SK-N-MC (cell line): Measurements from ENCODE around the gene QSOX2.
"Not testable (repeated sequence)": the region's sequence is repeated elsewhere in the genome, so short reads cannot be mapped to it uniquely, and the experiment has no call there.

ENCODE experiments used
- DNase-seq: peaks from one replicate; pipeline ENCODE4 v3.0.0-alpha.2; 2011; ENCODE audit warnings: low read depth, low spot score
- H3K27ac ChIP-seq: fragments of 200-600 bp; sonication (generic); 2 replicates; pipeline ENCODE4 v1.5.1; 2016; ENCODE audit warnings: mixed run types
- H3K36me3 ChIP-seq: fragments of 200-600 bp; sonication (generic); 2 replicates; pipeline ENCODE4 v1.6.1; 2017; ENCODE audit warnings: antibody characterized with exemption, low read length, mixed read lengths; ENCODE audit not compliant: insufficient read depth
- H3K4me3 ChIP-seq: fragments of 200-600 bp; sonication (generic); 2 replicates; pipeline ENCODE4 v1.5.1; 2016
- H3K9ac ChIP-seq: fragments of 200-600 bp; sonication (generic); 2 replicates; pipeline ENCODE4 v1.8.0; 2017; ENCODE audit warnings: mixed run types, mixed read lengths; ENCODE audit not compliant: insufficient read length
- H3K9me3 ChIP-seq: fragments of 200-600 bp; sonication (generic); 2 replicates; pipeline ENCODE4 v1.6.1; 2017; ENCODE audit warnings: low read depth, mild to moderate bottlenecking, antibody characterized with exemption, low read length, moderate library complexity, mixed read lengths
- EZH2 ChIP-seq: fragments of 200-600 bp; sonication (generic); IDR thresholded peaks from one replicate; pipeline ENCODE4 v1.6.1; 2017; ENCODE audit warnings: antibody characterized with exemption
- FOXP2 ChIP-seq: optimal IDR thresholded peaks from 2 replicates; pipeline ENCODE3; 2011; ENCODE audit warnings: mild to moderate bottlenecking, moderate library complexity; ENCODE audit not compliant: insufficient read depth; ENCODE audit errors: extremely low read length, control extremely low read depth
- POLR2AphosphoS5 ChIP-seq: IDR thresholded peaks from 2 replicates; pipeline ENCODE4 v1.6.1; 2012; ENCODE audit warnings: mild to moderate bottlenecking, low read depth, low read length, borderline replicate concordance

Gene QSOX2

GRCh38 chr9:136270173-136270705, 24.6 kb upstream of the QSOX2 start:
- H3K9me3 ChIP-seq, result no peaks in the 10 kb centered on the region
- no peak for DNase-seq
- no peaks in the 10 kb centered on the region for H3K36me3 ChIP-seq
- no peak overlapping the region for H3K4me3 ChIP-seq
- TF ChIP-seq POLR2AphosphoS5, result no peak
- no peak for TF ChIP-seq FOXP2
- no peak for TF ChIP-seq EZH2
- H3K9ac ChIP-seq, result no peak overlapping the region
- no peak overlapping the region for H3K27ac ChIP-seq

- no peak for DNase-seq
- Histone ChIP-seq H3K9me3 (no peaks in the 10 kb centered on the region), H3K36me3 (no peaks in the 10 kb centered on the region), H3K9ac (no peak overlapping the region), H3K27ac (no peak overlapping the region), H3K4me3 (no peak overlapping the region)
- TF ChIP-seq POLR2AphosphoS5 (no peak), EZH2 (no peak), FOXP2 (no peak)
Observed at GRCh38 chr9:136268735-136269134, 23.1 kb upstream of the QSOX2 start.

GRCh38 chr9:136268318-136268717, 22.7 kb upstream of the QSOX2 start:
- H3K27ac ChIP-seq, result no peak overlapping the region
- no peak for DNase-seq
- no peak overlapping the region for H3K4me3 ChIP-seq
- H3K9ac ChIP-seq, result no peak overlapping the region
- TF ChIP-seq FOXP2, result no peak
- no peak for TF ChIP-seq EZH2
- TF ChIP-seq POLR2AphosphoS5, result no peak
- H3K9me3 ChIP-seq, result no peaks in the 10 kb centered on the region
- no peaks in the 10 kb centered on the region for H3K36me3 ChIP-seq

- Histone ChIP-seq H3K9ac (no peak overlapping the region), H3K9me3 (no peaks in the 10 kb centered on the region), H3K27ac (no peak overlapping the region), H3K4me3 (peak overlapping the region; percentile 75), H3K36me3 (no peaks in the 10 kb centered on the region)
- TF ChIP-seq POLR2AphosphoS5 (peak; percentile 50), FOXP2 (no peak), EZH2 (no peak)
- DNase-seq, result peak; percentile 30
Observed at GRCh38 chr9:136267261-136268111, 21.9 kb upstream of the QSOX2 start.

GRCh38 chr9:136266641-136267040, 21.0 kb upstream of the QSOX2 start:
- not testable (repeated sequence) for H3K27ac ChIP-seq, H3K36me3 ChIP-seq, DNase-seq, H3K9me3 ChIP-seq, H3K9ac ChIP-seq
- H3K4me3 ChIP-seq, result peak overlapping the region; percentile 75

- Histone ChIP-seq H3K4me3 (no peak overlapping the region), H3K27ac (no peak overlapping the region), H3K9ac (no peak overlapping the region), H3K9me3 (no peaks in the 10 kb centered on the region), H3K36me3 (no peaks in the 10 kb centered on the region)
- DNase-seq, result no peak
- TF ChIP-seq POLR2AphosphoS5 (no peak), FOXP2 (no peak), EZH2 (no peak)
Observed at GRCh38 chr9:136265561-136266355, 20.1 kb upstream of the QSOX2 start.

- H3K9me3 ChIP-seq, result no peaks in the 10 kb centered on the region
- H3K36me3 ChIP-seq, result no peaks in the 10 kb centered on the region
- H3K27ac ChIP-seq, result no peak overlapping the region
- no peak overlapping the region for H3K4me3 ChIP-seq
- H3K9ac ChIP-seq, result no peak overlapping the region
- TF ChIP-seq FOXP2, result no peak
- TF ChIP-seq POLR2AphosphoS5, result no peak
- no peak for TF ChIP-seq EZH2
- no peak for DNase-seq
Observed at GRCh38 chr9:136264441-136265405, 19.1 kb upstream of the QSOX2 start.

- no peaks in the 10 kb centered on the region for H3K9me3 ChIP-seq
- H3K27ac ChIP-seq, result no peak overlapping the region
- H3K36me3 ChIP-seq, result no peaks in the 10 kb centered on the region
- no peak overlapping the region for H3K4me3 ChIP-seq
- H3K9ac ChIP-seq, result no peak overlapping the region
- TF ChIP-seq EZH2 (no peak), POLR2AphosphoS5 (no peak), FOXP2 (no peak)
- DNase-seq, result no peak
Observed at GRCh38 chr9:136264031-136264430, 18.4 kb upstream of the QSOX2 start.
